SK-N-SH treated with all-trans-retinoic acid at 6 μM for 48 hours (cell line): Measurements from ENCODE around the gene LUC7L.
"Not testable (repeated sequence)": the region's sequence is repeated elsewhere in the genome, so short reads cannot be mapped to it uniquely, and the experiment has no call there.

ENCODE experiments used
- ATAC-seq: fragments of 200-7000 bp; cut with Tn5 transposase; 3 replicates; pipeline ENCODE4 v1.9.1; 2020; ENCODE audit warnings: mild to moderate bottlenecking, moderate library complexity
- ARNTL ChIP-seq: fragments of 450-650 bp; formaldehyde crosslinking; IDR thresholded peaks from 2 replicates; pipeline ENCODE4 v1.5.0; 2020; ENCODE audit warnings: low read depth, mild to moderate bottlenecking, moderate library complexity, borderline replicate concordance
- BACH2 ChIP-seq: fragments of 250-450 bp; sonication (Bioruptor Pico); IDR thresholded peaks from 2 replicates; pipeline ENCODE4 v1.9.0; 2021; ENCODE audit warnings: mild to moderate bottlenecking, borderline replicate concordance
- CSDC2 ChIP-seq: fragments of 250-450 bp; sonication (Bioruptor Pico); IDR thresholded peaks from 2 replicates; pipeline ENCODE4 v1.5.0; 2020; ENCODE audit warnings: mild to moderate bottlenecking, moderate library complexity
- ISL1 ChIP-seq: fragments of 250-450 bp; sonication (Bioruptor Pico); IDR thresholded peaks from 2 replicates; pipeline ENCODE4 v2.1.2; 2022; ENCODE audit warnings: mild to moderate bottlenecking, moderate library complexity
- OSR1 ChIP-seq: fragments of 250-450 bp; sonication (Bioruptor Pico); IDR thresholded peaks from 2 replicates; pipeline ENCODE4 v1.8.0; 2022; ENCODE audit warnings: moderate library complexity, mild to moderate bottlenecking, inconsistent platforms
- RARB ChIP-seq: fragments of 250-450 bp; sonication (Bioruptor Pico); IDR thresholded peaks from 2 replicates; pipeline ENCODE4 v1.8.0; 2021; ENCODE audit warnings: mild to moderate bottlenecking, moderate library complexity
- TCF4 ChIP-seq: fragments of 250-450 bp; sonication (Bioruptor Pico); IDR thresholded peaks from 2 replicates; pipeline ENCODE4 v1.8.0; 2021; ENCODE audit warnings: mild to moderate bottlenecking, moderate library complexity, borderline replicate concordance
- ZC3H10 ChIP-seq: fragments of 250-450 bp; sonication (Bioruptor Pico); IDR thresholded peaks from 2 replicates; pipeline ENCODE4 v1.5.1; 2021; ENCODE audit warnings: mild to moderate bottlenecking, moderate library complexity
- ZFP3 ChIP-seq: fragments of 250-450 bp; sonication (Bioruptor Pico); IDR thresholded peaks from 2 replicates; pipeline ENCODE4 v1.5.0; 2020; ENCODE audit warnings: mild to moderate bottlenecking, moderate library complexity
- ZFP30 ChIP-seq: fragments of 450-650 bp; formaldehyde crosslinking; IDR thresholded peaks from 2 replicates; pipeline ENCODE4 v1.5.0; 2022; ENCODE audit warnings: mild to moderate bottlenecking, moderate library complexity
- ZNF565 ChIP-seq: fragments of 450-650 bp; formaldehyde crosslinking; conservative IDR thresholded peaks from 2 replicates; pipeline ENCODE4 v1.5.0; 2020; ENCODE audit warnings: low read depth, mild to moderate bottlenecking, moderate library complexity
- ZNF70 ChIP-seq: fragments of 450-650 bp; formaldehyde crosslinking; IDR thresholded peaks from 2 replicates; pipeline ENCODE4 v1.5.0; 2020; ENCODE audit warnings: mild to moderate bottlenecking, moderate library complexity
- ZNF8 ChIP-seq: fragments of 450-650 bp; formaldehyde crosslinking; IDR thresholded peaks from 2 replicates; pipeline ENCODE4 v1.5.0; 2020; ENCODE audit warnings: mild to moderate bottlenecking, moderate library complexity
- TF ChIP-seq, protein P1 (sequence below): fragments of 250-450 bp; sonication (Bioruptor Pico); IDR thresholded peaks from 2 replicates; pipeline ENCODE4 v1.8.0; 2021; ENCODE audit warnings: low read depth, mild to moderate bottlenecking, moderate library complexity, borderline replicate concordance
- TF ChIP-seq, protein P2 (sequence below): fragments of 250-450 bp; sonication (Bioruptor Pico); IDR thresholded peaks from 2 replicates; pipeline ENCODE4 v1.8.0; 2020; ENCODE audit warnings: mild to moderate bottlenecking, moderate library complexity, borderline replicate concordance
- TF ChIP-seq, protein P3 (sequence below): fragments of 250-450 bp; sonication (Bioruptor Pico); IDR thresholded peaks from 2 replicates; pipeline ENCODE4 v1.5.1; 2021; ENCODE audit warnings: mild to moderate bottlenecking, moderate library complexity
- TF ChIP-seq, protein P4 (sequence below): fragments of 250-450 bp; sonication (Bioruptor Pico); IDR thresholded peaks from 2 replicates; pipeline ENCODE4 v1.5.1; 2020; ENCODE audit warnings: low read depth, mild to moderate bottlenecking, moderate library complexity

Gene LUC7L

GRCh38 chr16:220021-220420, 9.2 kb downstream of the LUC7L start (continued):
- TF ChIP-seq, protein P1, sequence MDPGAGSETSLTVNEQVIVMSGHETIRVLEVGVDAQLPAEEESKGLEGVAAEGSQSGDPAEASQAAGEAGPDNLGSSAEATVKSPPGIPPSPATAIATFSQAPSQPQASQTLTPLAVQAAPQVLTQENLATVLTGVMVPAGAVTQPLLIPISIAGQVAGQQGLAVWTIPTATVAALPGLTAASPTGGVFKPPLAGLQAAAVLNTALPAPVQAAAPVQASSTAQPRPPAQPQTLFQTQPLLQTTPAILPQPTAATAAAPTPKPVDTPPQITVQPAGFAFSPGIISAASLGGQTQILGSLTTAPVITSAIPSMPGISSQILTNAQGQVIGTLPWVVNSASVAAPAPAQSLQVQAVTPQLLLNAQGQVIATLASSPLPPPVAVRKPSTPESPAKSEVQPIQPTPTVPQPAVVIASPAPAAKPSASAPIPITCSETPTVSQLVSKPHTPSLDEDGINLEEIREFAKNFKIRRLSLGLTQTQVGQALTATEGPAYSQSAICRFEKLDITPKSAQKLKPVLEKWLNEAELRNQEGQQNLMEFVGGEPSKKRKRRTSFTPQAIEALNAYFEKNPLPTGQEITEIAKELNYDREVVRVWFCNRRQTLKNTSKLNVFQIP (CRISPR knock-in tag), result no peak

DNA sequence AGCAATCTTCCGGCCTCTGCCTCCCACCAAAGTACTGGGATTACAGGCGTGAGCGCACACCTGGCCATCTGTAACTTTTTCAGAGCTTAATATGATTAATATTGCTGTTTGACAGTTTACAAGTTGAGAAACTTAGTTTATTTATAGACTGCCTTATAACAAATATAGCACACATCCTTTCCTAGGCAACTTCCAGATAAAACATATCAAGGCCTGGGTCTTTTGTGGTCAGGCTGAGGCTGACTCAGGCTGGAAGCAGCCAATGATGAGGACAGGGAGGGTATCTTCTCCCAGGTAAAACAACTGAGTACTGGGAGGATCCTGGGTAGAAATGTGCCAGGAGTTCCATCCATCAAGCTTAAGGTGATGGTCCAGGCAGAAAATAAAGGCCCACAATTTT, 16.2 kb downstream of the LUC7L start:
- TF ChIP-seq ZC3H10 (CRISPR knock-in tag) (no peak), CSDC2 (CRISPR knock-in tag) (no peak), ARNTL (CRISPR knock-in tag) (no peak), RARB (no peak), BACH2 (no peak), ZNF70 (CRISPR knock-in tag) (no peak), ZFP30 (CRISPR knock-in tag) (no peak), ZNF8 (CRISPR knock-in tag) (no peak), OSR1 (CRISPR knock-in tag) (no peak), ZFP3 (CRISPR knock-in tag) (no peak), ZNF565 (CRISPR knock-in tag) (no peak), ISL1 (CRISPR knock-in tag) (no peak), TCF4 (CRISPR knock-in tag) (no peak)
- TF ChIP-seq, protein P1 (CRISPR knock-in tag), result no peak
- TF ChIP-seq, protein P2, sequence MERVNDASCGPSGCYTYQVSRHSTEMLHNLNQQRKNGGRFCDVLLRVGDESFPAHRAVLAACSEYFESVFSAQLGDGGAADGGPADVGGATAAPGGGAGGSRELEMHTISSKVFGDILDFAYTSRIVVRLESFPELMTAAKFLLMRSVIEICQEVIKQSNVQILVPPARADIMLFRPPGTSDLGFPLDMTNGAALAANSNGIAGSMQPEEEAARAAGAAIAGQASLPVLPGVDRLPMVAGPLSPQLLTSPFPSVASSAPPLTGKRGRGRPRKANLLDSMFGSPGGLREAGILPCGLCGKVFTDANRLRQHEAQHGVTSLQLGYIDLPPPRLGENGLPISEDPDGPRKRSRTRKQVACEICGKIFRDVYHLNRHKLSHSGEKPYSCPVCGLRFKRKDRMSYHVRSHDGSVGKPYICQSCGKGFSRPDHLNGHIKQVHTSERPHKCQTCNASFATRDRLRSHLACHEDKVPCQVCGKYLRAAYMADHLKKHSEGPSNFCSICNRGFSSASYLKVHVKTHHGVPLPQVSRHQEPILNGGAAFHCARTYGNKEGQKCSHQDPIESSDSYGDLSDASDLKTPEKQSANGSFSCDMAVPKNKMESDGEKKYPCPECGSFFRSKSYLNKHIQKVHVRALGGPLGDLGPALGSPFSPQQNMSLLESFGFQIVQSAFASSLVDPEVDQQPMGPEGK (CRISPR knock-in tag), result no peak
- TF ChIP-seq, protein P3, sequence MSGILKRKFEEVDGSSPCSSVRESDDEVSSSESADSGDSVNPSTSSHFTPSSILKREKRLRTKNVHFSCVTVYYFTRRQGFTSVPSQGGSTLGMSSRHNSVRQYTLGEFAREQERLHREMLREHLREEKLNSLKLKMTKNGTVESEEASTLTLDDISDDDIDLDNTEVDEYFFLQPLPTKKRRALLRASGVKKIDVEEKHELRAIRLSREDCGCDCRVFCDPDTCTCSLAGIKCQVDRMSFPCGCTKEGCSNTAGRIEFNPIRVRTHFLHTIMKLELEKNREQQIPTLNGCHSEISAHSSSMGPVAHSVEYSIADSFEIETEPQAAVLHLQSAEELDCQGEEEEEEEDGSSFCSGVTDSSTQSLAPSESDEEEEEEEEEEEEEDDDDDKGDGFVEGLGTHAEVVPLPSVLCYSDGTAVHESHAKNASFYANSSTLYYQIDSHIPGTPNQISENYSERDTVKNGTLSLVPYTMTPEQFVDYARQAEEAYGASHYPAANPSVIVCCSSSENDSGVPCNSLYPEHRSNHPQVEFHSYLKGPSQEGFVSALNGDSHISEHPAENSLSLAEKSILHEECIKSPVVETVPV (CRISPR knock-in tag), result no peak
- TF ChIP-seq, protein P4, sequence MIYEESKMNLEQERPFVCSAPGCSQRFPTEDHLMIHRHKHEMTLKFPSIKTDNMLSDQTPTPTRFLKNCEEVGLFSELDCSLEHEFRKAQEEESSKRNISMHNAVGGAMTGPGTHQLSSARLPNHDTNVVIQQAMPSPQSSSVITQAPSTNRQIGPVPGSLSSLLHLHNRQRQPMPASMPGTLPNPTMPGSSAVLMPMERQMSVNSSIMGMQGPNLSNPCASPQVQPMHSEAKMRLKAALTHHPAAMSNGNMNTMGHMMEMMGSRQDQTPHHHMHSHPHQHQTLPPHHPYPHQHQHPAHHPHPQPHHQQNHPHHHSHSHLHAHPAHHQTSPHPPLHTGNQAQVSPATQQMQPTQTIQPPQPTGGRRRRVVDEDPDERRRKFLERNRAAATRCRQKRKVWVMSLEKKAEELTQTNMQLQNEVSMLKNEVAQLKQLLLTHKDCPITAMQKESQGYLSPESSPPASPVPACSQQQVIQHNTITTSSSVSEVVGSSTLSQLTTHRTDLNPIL (CRISPR knock-in tag), result no peak
- ATAC-seq, result no peak; the same call in 2 of the 3 replicates

DNA sequence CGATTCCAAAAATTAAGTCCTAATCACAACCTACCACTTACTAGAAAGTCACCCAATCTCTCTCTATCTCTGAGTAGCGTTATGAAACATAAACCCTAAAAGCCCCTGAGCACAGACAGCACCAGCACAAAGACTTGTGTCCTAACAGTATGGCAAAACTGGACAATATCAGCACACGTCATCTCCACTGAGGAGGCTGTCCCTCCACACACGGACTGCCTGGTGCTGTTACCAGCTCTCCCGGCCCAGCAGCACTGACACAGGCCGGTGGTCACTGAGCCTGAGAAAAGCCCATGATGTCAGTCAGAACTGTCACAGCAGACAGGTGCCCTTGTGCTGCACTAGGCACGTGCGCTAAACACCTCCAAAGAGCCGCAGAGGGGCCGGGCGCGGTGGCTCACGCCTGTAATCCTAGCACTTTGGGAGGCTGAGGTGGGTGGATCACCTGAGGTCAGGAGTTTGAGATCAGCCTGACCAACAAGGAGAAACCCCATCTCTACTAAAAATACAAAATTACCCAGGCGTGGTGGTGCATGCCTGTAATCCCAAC, 17.5 kb downstream of the LUC7L start:
- ATAC-seq, result not testable (repeated sequence)

- not testable (repeated sequence) for ATAC-seq
Observed at GRCh38 chr16:209359-209758, 19.9 kb downstream of the LUC7L start.

GRCh38 chr16:204046-204445, 25.2 kb downstream of the LUC7L start:
- not testable (repeated sequence) for ATAC-seq

GRCh38 chr16:203246-203645, 26.0 kb downstream of the LUC7L start:
- no peak for TF ChIP-seq ZNF70 (CRISPR knock-in tag)
- no peak for TF ChIP-seq ARNTL (CRISPR knock-in tag)
- no peak for TF ChIP-seq OSR1 (CRISPR knock-in tag)
- TF ChIP-seq ZFP30 (CRISPR knock-in tag), result no peak
- ATAC-seq, result no peak
